HG02973 (cell line): Measurements from ENCODE around the gene BCL3.

Experiments used
- ATAC-seq: cut with Tn5 transposase; IDR thresholded peaks from one replicate; pipeline ENCODE4 v1.9.1; 2021; ENCODE audit warnings: moderate library complexity; ENCODE audit not compliant: unreplicated experiment

The BCL3 gene

GRCh38 chr19:44785271-44785670, 36.8 kb downstream of the BCL3 start:
- no peak for ATAC-seq

- no peak for ATAC-seq
Observed at GRCh38 chr19:44785993-44786392, 37.5 kb downstream of the BCL3 start.

DNA sequence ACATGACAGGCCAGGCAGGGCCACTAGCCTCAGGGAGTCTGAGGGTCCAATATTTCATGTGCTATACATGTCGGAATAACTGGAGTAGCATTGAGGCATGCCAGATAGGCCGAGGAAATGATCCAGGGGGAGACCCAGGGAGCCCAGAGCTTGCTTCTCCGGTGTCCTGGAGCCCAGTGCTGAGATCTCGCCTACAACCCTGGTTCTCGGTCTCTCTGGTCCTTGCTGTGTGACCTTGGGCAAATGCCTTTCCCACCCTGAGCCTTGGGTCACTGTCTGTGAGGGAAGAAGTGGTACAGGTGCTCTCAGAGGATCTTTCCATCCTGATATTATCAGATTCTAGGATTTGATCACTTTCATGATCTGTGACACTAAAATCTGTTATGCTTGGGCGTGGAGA, 40.5 kb downstream of the BCL3 start:
- no peak for ATAC-seq

GRCh38 chr19:44789943-44790483, 41.5 kb downstream of the BCL3 start:
- no peak for ATAC-seq

GRCh38 chr19:44792281-44792680, 43.8 kb downstream of the BCL3 start:
- ATAC-seq, result no peak

- ATAC-seq, result no peak
Observed at GRCh38 chr19:44794610-44795009, 46.1 kb downstream of the BCL3 start.

GRCh38 chr19:44795398-44795987, 47.0 kb downstream of the BCL3 start:
- ATAC-seq, result no peak

DNA sequence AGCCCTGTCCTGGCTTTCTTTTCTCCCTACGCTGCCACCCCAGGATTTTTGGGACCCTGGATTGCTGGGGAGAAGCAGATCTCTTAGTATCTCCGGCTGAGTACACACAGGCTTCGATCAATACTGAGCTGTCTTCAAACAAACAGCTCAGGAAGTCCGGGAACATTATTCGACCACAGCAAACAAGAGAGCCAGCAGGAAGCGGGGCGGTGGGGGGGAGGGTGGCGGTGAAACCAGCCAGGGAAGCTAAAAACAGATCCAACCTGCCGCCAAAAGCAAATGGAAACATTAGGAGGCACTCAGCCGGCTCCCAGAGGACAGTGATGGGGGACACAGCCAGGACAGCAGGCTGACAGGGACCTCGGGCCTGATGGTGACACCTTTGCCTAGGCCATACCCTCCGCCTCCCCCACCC, 48.2 kb downstream of the BCL3 start:
- no peak for ATAC-seq

DNA sequence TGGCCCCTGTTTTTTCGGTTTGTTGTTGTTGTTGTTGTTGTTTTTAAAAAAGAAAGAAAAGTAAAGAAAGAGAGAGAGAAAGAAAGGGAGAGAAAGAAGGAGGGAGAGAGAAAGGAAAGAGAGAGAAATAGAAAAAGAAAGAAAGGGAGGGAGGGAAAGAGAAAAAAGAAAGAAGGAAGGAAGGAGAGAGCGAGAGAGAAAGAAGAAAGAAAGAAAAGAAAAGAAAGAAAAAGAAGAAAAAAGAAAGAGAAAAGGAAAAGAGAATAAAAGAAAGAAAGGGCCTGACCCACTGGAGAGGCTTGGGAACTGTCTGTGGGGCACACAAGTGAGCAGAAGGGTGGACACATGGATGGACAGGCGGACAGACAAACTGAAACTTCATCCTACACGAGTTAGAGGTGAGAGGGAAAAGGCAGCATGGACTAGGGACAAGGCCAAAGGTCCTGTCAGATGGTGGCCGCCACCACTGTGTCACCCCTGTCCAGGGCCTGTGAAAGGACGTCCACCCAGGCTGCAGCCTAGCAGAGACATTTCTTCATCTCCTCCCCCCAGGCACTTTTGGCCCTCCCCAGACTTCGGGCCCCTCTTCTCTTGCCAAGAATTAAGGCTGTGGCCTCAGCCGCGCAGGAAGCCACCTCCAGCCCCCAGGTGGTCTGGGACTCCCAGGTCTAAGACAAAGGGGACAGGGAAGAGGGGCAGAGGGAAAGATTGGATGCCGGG, 51.3 kb downstream of the BCL3 start:
- no peak for ATAC-seq

DNA sequence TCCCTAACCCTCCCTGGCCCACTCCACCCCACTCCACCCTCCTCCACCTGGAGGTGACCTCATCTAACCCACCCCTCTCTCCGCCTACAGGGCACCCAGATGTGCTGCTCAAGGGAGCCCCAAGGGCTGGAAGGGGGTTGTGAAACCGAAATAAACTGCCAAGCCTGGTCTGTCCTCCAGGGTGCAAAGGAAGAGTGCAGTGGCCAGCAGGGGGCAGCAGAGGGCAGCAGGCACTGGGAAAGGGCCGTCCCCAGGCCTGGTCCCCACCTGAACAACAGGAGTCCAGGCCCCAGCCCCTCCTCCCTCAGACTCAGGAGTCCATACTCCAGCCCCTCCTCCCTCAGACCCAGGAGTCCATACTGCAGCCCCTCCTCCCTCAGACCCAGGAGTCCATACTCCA, 52.0 kb downstream of the BCL3 start:
- peak; percentile 84 for ATAC-seq

DNA sequence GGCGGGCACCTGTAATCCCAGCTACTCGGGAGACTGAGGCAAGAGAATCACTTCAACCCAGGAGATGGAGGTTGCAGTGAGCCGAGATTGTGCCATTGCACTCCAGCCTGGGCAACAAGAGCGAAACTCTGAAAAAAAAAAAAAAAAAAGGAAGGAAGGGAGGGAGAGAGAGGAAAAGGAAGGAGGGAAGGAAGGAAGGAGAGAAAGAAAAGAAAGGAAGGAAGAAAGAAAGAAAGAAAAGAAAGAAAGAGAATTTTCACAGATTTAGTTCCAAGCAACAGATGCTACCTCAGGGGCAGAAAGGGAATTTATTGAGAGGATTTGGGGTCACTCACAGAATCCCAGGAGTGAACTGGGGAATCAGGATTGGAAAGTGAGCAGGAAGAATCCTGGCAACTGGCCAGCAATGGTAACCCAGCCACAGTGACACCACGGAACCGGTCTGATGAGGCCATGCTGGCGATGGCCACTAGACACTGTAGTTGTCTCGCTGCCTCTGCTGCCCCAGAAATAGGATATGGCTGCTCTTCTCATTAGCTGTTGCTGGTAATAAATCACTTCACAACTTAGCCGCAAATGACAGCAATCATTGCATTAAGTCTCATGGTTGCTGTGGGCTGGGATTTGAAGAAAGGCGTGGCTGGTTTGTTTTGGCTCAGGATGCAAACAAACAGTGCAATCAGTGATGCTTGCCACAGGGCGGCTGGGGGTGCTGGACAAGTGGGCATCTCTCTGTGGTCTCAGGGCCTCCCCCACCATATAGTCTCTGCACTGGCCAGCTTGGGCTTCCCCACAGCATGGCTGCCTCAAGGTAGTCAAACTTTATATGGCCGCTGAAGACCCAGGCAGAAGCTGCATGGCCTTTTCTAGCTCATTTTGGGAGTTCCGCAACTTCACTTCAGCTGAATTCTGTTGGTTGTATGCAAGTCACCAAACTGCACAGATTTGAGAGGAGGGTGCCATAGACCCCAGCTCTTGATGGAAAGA, 55.2 kb downstream of the BCL3 start:
- no peak for ATAC-seq

GRCh38 chr19:44806291-44806690, 57.8 kb downstream of the BCL3 start:
- no peak for ATAC-seq

DNA sequence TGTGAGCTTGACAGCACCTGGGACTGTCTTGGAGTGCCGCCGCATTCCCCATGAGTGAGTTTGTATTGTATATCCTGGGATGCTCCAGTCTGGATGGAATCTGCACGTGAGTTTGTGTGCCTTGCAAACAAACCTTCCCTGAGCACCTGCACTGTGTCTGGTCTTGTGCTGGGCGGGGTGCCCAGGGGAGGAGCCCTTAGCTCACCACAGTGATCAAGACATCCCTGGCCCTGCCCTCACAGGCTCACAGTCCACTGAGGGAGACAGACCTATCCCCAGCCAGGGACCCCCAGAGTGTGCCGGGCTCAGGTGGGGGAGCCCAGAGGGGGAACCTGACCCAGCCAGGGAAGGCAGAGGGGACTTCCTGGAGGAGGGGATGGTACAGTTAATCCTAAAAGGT, 58.7 kb downstream of the BCL3 start:
- ATAC-seq, result no peak

GRCh38 chr19:44807652-44808462, 59.3 kb downstream of the BCL3 start:
- no peak for ATAC-seq

DNA sequence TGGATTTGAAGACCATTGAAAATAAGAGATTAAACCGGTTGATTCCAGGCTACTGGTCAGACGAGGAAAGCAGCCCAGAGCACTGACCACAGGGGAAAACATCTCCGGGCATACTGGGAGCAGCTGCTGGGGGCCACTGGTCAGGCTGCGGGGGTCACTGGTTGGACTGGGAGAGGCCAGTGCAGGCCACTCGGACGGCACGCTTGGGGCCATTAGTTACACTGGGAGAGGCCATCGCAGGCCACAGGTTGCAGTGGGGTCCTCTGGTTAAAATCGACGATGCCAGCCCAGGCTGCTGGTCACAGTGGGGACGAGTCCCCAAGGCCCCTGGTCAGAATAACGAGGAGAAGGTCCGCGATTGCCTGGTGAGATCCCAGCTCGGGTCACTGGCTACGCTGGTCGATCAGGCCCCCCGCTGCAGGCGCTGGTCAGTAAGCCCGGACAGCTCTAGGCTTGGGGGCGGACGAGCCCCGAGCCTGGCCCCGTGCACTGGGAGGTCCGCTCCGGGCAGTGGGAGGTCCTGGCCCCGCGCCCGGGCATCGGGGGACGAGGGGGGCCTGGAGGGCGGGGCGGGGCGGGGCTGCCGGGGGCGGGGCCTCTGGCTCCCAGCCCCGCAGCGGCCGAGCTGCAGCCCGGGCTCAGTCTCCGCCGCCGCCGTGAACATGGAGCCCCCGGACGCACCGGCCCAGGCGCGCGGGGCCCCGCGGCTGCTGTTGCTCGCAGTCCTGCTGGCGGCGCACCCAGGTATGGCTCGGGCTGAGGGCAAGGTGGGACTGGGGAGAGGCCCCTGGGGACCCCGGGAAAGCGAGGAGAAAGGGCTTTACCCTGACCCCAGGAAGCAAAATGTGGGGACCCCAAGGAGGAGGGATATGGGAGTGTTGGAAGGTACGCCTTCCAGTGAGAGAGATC, 60.2 kb downstream of the BCL3 start, which contains the start of gene BCAM:
BCAM (plus strand) TSS at position 641 of the 909 bp plus-strand sequence; CDS start at position 663, 22 bp downstream.
- no peak for ATAC-seq
